CD14-positive monocyte (primary cell): ENCODE data around the gene SETD1A. TPM values are rescaled to one million over a fixed set of nuclear protein-coding genes. Genes with fewer than 3 reads are reported as not detected.

Experiments used
- DNase-seq, 3 donors: peaks; one replicate each; pipeline ENCODE4 v3.0.0-alpha.2; 2011 to 2022
- H2AFZ ChIP-seq: 2 replicates; pipeline ENCODE4 v1.6.0; 2012; ENCODE audit warnings: mild to moderate bottlenecking, low read depth, low read length, inconsistent platforms; ENCODE audit not compliant: insufficient read depth, poor library complexity, severe bottlenecking
- H3K27ac ChIP-seq, 2 donors: 1 replicate in 1 of 2; 2 replicates in 1 of 2; pipeline ENCODE4 v1.5.1; 2012 to 2013; ENCODE audit warnings: low read length in 2 of 2, control low read depth in 1 of 2, inconsistent platforms in 1 of 2, low read depth in 1 of 2, mild to moderate bottlenecking in 1 of 2
- H3K27me3 ChIP-seq, 2 donors: one replicate each; pipeline versions ENCODE4 v1.6.0 to v1.6.1; 2011 to 2013; ENCODE audit warnings: low read length in 2 of 2; ENCODE audit not compliant: control insufficient read depth in 2 of 2, insufficient read depth in 2 of 2
- H3K36me3 ChIP-seq, 2 donors: replicated peaks in 1 of 2; 1 replicate in 1 of 2; 2 replicates in 1 of 2; pipeline versions ENCODE4 v1.5.1 to v1.6.1; 2012 to 2013; ENCODE audit warnings: low read length in 2 of 2, control low read depth in 1 of 2, inconsistent platforms in 1 of 2, mild to moderate bottlenecking in 1 of 2; ENCODE audit not compliant: insufficient read depth in 2 of 2, control insufficient read depth in 1 of 2
- H3K4me1 ChIP-seq, 2 donors: 1 replicate in 1 of 2; 2 replicates in 1 of 2; pipeline versions ENCODE4 v1.5.1 to v1.6.1; 2012 to 2013; ENCODE audit warnings: low read length in 2 of 2, control low read depth in 1 of 2, inconsistent platforms in 1 of 2, mild to moderate bottlenecking in 1 of 2, moderate library complexity in 1 of 2; ENCODE audit not compliant: insufficient read depth in 2 of 2, control insufficient read depth in 1 of 2
- H3K4me2 ChIP-seq: replicated peaks from 2 replicates; pipeline ENCODE3; 2012; ENCODE audit warnings: low read length, moderate library complexity, mild to moderate bottlenecking; ENCODE audit not compliant: poor library complexity, severe bottlenecking; ENCODE audit errors: extremely low read depth
- H3K4me3 ChIP-seq, 3 experiments: fragments of 200-600 bp in 1 of 3; sonication (generic) in 1 of 3; replicated peaks in 1 of 3; 1 replicate in 2 of 3; 2 replicates in 1 of 3; pipeline ENCODE4 v1.5.1; 2011 to 2013; ENCODE audit warnings: low read length in 3 of 3, mild to moderate bottlenecking in 3 of 3, control low read depth in 2 of 3, low read depth in 2 of 3, inconsistent platforms in 1 of 3, moderate library complexity in 1 of 3
- H3K79me2 ChIP-seq: 2 replicates; pipeline ENCODE4 v1.6.0; 2012; ENCODE audit warnings: mild to moderate bottlenecking, control low read depth, inconsistent platforms, low read length, moderate library complexity; ENCODE audit not compliant: insufficient read depth
- H3K9ac ChIP-seq: 2 replicates; pipeline ENCODE4 v1.6.0; 2017; ENCODE audit warnings: low read length, mild to moderate bottlenecking; ENCODE audit not compliant: insufficient read depth, poor library complexity, severe bottlenecking
- H3K9me3 ChIP-seq, 2 donors: replicated peaks in 1 of 2; 1 replicate in 1 of 2; 2 replicates in 1 of 2; pipeline versions ENCODE4 v1.5.1 to v1.6.1; 2012 to 2013; ENCODE audit warnings: low read length in 2 of 2, control low read depth in 1 of 2; ENCODE audit not compliant: control insufficient read depth in 1 of 2, insufficient read depth in 1 of 2
- H4K20me1 ChIP-seq: 2 replicates; pipeline ENCODE4 v1.6.0; 2012; ENCODE audit warnings: mild to moderate bottlenecking, low read length, control low read depth, moderate library complexity; ENCODE audit not compliant: insufficient read depth
- H3K27ac Mint-ChIP-seq, 7 donors: one replicate each; pipeline ENCODE4 v1.8.0; 2020; ENCODE audit warnings: mild to moderate bottlenecking in 7 of 7, mixed read lengths in 7 of 7, moderate library complexity in 6 of 7, inconsistent platforms in 2 of 7
- H3K27me3 Mint-ChIP-seq, 3 donors: one replicate each; pipeline ENCODE4 v1.8.0; 2021 to 2022; ENCODE audit warnings: low read depth in 3 of 3, mild to moderate bottlenecking in 3 of 3, mixed read lengths in 3 of 3, moderate library complexity in 3 of 3, inconsistent platforms in 1 of 3
- H3K36me3 Mint-ChIP-seq, 2 donors: one replicate each; pipeline ENCODE4 v1.8.0; 2020; ENCODE audit warnings: mixed read lengths in 2 of 2, inconsistent platforms in 1 of 2, mild to moderate bottlenecking in 1 of 2
- H3K4me1 Mint-ChIP-seq: one replicate; pipeline ENCODE4 v1.8.0; 2020; ENCODE audit warnings: mild to moderate bottlenecking, mixed read lengths
- H3K4me3 Mint-ChIP-seq, 2 donors: one replicate each; pipeline ENCODE4 v1.8.0; 2020; ENCODE audit warnings: mild to moderate bottlenecking in 2 of 2, mixed read lengths in 2 of 2, moderate library complexity in 1 of 2
- H3K9me3 Mint-ChIP-seq, 7 donors: one replicate each; pipeline ENCODE4 v1.8.0; 2020 to 2022; ENCODE audit warnings: mixed read lengths in 7 of 7, mild to moderate bottlenecking in 6 of 7, moderate library complexity in 6 of 7, inconsistent platforms in 2 of 7
- WGBS: methylation state at CpG from one replicate; pipeline ENCODE4 v1.1.5; 2013; ENCODE audit warnings: missing lambda C conversion rate; ENCODE audit not compliant: insufficient coverage; 5-methylcytosine and 5-hydroxymethylcytosine counted together
- intact Hi-C, 2 donors: fragments of 100-400 bp; cut with micrococcal nuclease; formaldehyde crosslinking; loops; one replicate each; pipeline versions ENCODE4 v1.15.0 to v1.15.1; 2023
- polyA plus RNA-seq, 3 donors: library from polyadenylated mRNA; depleted of rRNA in 1 of 3; unstranded in 2 of 3; stranded (reverse) in 1 of 3; fragments of 300-500 nt in 2 of 3; fragments of >200 nt in 1 of 3; fragmentation: Illumina TruSeq in 2 of 3; gene quantifications; 1 replicate in 2 of 3; 2 replicates in 1 of 3; pipeline ENCODE4 v1.2.3, GENCODE V29; 2012 to 2021
- TF ChIP-seq, protein P1 (sequence below): fragments of 200-600 bp; IDR thresholded peaks from one replicate; pipeline ENCODE4 v1.8.0; 2022; ENCODE audit warnings: antibody characterized with exemption, mild to moderate bottlenecking

Gene SETD1A
- polyA plus RNA-seq, 3 donors = 0.16 to 6.6 (median 1.3) TPM

DNA sequence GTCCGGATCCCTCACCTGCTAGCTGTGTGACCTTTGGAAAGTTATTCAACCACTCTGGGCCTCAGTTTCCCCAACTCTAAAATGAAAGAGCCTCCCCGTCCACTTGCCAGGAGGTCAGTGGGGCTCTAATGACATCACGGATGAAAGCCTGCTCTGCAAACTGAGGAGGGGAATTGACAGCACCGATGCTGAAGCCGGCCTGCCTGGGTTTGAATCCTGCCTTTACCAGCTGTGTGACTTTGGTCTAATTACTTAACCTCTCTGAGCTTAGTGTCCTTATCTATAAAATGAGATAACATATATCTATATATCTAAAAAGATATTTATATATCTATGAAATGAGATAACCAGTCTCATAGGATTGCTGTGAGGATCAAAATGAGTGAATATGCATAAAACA is 51.0 kb downstream of the SETD1A start:
- H4K20me1 ChIP-seq = no peaks in the 10 kb centered on the region
- WGBS = 100% methylated on average over 2 of the region's 5 CpGs
- Mint-ChIP-seq H3K4me1 (peaks cover 6% of the 10 kb centered on the region), H3K36me3 (peaks cover 0 to 10% of the 10 kb centered on the region in 2 donors), H3K9me3 (peaks cover 8 to 20% (median 15%) of the 10 kb centered on the region in 7 donors), H3K4me3 (no peak overlapping the region), H3K27me3 (peaks cover 42 to 62% (median 54%) of the 10 kb centered on the region in 3 donors), H3K27ac (no peak overlapping the region)
- intact Hi-C loops = no loop called here
- peaks cover 10 to 35% of the 10 kb centered on the region in 2 donors for H3K27me3 ChIP-seq
- TF ChIP-seq, protein P1, sequence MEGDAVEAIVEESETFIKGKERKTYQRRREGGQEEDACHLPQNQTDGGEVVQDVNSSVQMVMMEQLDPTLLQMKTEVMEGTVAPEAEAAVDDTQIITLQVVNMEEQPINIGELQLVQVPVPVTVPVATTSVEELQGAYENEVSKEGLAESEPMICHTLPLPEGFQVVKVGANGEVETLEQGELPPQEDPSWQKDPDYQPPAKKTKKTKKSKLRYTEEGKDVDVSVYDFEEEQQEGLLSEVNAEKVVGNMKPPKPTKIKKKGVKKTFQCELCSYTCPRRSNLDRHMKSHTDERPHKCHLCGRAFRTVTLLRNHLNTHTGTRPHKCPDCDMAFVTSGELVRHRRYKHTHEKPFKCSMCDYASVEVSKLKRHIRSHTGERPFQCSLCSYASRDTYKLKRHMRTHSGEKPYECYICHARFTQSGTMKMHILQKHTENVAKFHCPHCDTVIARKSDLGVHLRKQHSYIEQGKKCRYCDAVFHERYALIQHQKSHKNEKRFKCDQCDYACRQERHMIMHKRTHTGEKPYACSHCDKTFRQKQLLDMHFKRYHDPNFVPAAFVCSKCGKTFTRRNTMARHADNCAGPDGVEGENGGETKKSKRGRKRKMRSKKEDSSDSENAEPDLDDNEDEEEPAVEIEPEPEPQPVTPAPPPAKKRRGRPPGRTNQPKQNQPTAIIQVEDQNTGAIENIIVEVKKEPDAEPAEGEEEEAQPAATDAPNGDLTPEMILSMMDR = no peak
- H3K27ac ChIP-seq = no peak overlapping the region
- H3K4me3 ChIP-seq = no peak overlapping the region
- no peak overlapping the region for H3K9ac ChIP-seq
- no peaks in the 10 kb centered on the region for H3K79me2 ChIP-seq
- peaks cover 0 to 6% of the 10 kb centered on the region in 2 donors for H3K9me3 ChIP-seq
- no peak for DNase-seq
- no peak overlapping the region for H2AFZ ChIP-seq
- H3K36me3 ChIP-seq = no peaks in the 10 kb centered on the region
- no peak overlapping the region for H3K4me2 ChIP-seq
- H3K4me1 ChIP-seq = no peaks in the 10 kb centered on the region

DNA sequence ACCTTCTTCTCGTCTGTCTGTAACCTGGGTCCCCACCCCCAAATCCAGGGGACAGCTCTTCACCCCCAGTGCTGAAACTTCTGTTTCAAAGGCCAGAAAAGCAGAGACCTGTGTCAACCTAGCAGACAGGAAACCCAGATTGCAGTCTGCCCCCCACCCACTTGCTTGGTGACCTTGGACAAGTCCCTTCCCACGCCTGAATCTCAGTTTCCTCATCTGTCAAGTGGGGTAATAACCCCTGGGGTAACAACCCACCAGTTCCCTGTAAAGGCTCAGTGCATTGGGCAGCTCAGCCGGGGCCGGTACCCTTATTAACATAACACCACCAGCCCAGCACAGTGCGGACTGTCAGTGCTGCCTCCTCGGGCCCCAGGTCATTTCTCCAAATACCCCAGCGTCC is 51.6 kb downstream of the SETD1A start:
- intact Hi-C loops = no loop called here
- Histone ChIP-seq H3K4me2 (no peak overlapping the region), H3K27ac (no peak overlapping the region), H3K9ac (no peak overlapping the region), H4K20me1 (no peaks in the 10 kb centered on the region), H2AFZ (no peak overlapping the region), H3K4me3 (no peak overlapping the region), H3K27me3 (peaks cover 10 to 35% of the 10 kb centered on the region in 2 donors), H3K4me1 (no peaks in the 10 kb centered on the region), H3K79me2 (no peaks in the 10 kb centered on the region), H3K9me3 (peaks cover 0 to 8% of the 10 kb centered on the region in 2 donors), H3K36me3 (no peaks in the 10 kb centered on the region)
- TF ChIP-seq, protein P1 = no peak
- Mint-ChIP-seq H3K9me3 (peaks cover 10 to 23% (median 17%) of the 10 kb centered on the region in 7 donors), H3K36me3 (peaks cover 0 to 10% of the 10 kb centered on the region in 2 donors), H3K27ac (no peak overlapping the region), H3K4me3 (peak overlapping the region in 1 of 2 donors; percentile 23), H3K27me3 (peaks cover 42 to 63% (median 56%) of the 10 kb centered on the region in 3 donors), H3K4me1 (peaks cover 6% of the 10 kb centered on the region)
- WGBS = 82% methylated on average over 7 of the region's 7 CpGs
- no peak for DNase-seq
